ENCODE results near the gene ROR1. TPM values are rescaled to one million over a fixed set of nuclear protein-coding genes. Genes with fewer than 3 reads are reported as not detected.

ROR1 gene
- total RNA-seq, 2 donors from 2014 or later, result 0.09 TPM; not detected in 1

- H3K9me3 Mint-ChIP-seq, result no peaks in the 10 kb centered on the region
- H3K27me3 Mint-ChIP-seq, result peaks cover 21% of the 10 kb centered on the region
- H3K4me3 Mint-ChIP-seq, result no peak overlapping the region
- no peaks in the 10 kb centered on the region for H3K36me3 Mint-ChIP-seq (ENCODE audit: low read depth)
- no peaks in the 10 kb centered on the region for H3K4me1 Mint-ChIP-seq
- no peak for ATAC-seq (replicated peaks)
- H3K27ac Mint-ChIP-seq, result no peak overlapping the region
These were observed 25.7 kb upstream of the ROR1 start for GRCh38 chr1:63748046-63748580.

GRCh38 chr1:63748641-63749040 lies 25.2 kb upstream of the ROR1 start:
- Mint-ChIP-seq H3K36me3 (ENCODE audit: low read depth) (no peaks in the 10 kb centered on the region), H3K27me3 (peaks cover 20% of the 10 kb centered on the region), H3K4me1 (no peaks in the 10 kb centered on the region), H3K4me3 (no peak overlapping the region), H3K27ac (no peak overlapping the region), H3K9me3 (no peaks in the 10 kb centered on the region)
- no peak for ATAC-seq (replicated peaks)

- Mint-ChIP-seq H3K27ac (no peak overlapping the region), H3K27me3 (peaks cover 20% of the 10 kb centered on the region), H3K4me1 (no peaks in the 10 kb centered on the region), H3K4me3 (no peak overlapping the region), H3K36me3 (ENCODE audit: low read depth) (no peaks in the 10 kb centered on the region), H3K9me3 (no peaks in the 10 kb centered on the region)
- no peak for ATAC-seq (replicated peaks)
These were observed 23.1 kb upstream of the ROR1 start for GRCh38 chr1:63750721-63751120.

- H3K36me3 Mint-ChIP-seq (ENCODE audit: low read depth), result no peaks in the 10 kb centered on the region
- H3K27ac Mint-ChIP-seq, result no peak overlapping the region
- H3K4me3 Mint-ChIP-seq, result no peak overlapping the region
- no peaks in the 10 kb centered on the region for H3K4me1 Mint-ChIP-seq
- H3K27me3 Mint-ChIP-seq, result peaks cover 19% of the 10 kb centered on the region
- no peaks in the 10 kb centered on the region for H3K9me3 Mint-ChIP-seq
- ATAC-seq (replicated peaks), result no peak
These were observed 21.6 kb upstream of the ROR1 start for GRCh38 chr1:63752176-63752575.

- H3K27ac Mint-ChIP-seq, result no peak overlapping the region
- no peak overlapping the region for H3K4me3 Mint-ChIP-seq
- H3K36me3 Mint-ChIP-seq (ENCODE audit: low read depth), result no peaks in the 10 kb centered on the region
- no peak for ATAC-seq (replicated peaks)
- peaks cover 15% of the 10 kb centered on the region for H3K27me3 Mint-ChIP-seq
- no peaks in the 10 kb centered on the region for H3K4me1 Mint-ChIP-seq
- H3K9me3 Mint-ChIP-seq, result no peaks in the 10 kb centered on the region
These were observed 20.2 kb upstream of the ROR1 start for GRCh38 chr1:63753591-63753990.

DNA sequence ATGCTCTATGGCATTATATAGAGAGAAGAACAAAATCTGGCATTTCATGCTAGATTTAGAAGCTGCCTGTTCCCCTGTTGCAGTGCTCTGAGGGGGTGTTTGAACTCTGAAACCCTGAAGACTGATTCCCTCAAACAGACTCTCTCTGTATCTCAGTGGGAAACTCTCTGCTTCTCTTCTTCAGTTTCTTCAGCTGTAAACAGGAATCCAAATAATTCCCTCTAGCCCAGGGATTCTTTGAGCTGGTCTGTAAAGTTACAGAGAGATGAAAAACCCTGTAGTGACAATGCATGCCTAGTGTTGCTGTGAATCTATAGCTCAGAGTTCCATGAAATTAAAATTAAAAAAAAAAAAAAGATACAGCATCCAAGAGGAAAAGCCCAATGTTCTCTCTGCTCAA lies 17.0 kb upstream of the ROR1 start:
- Mint-ChIP-seq H3K36me3 (ENCODE audit: low read depth) (no peaks in the 10 kb centered on the region), H3K9me3 (no peaks in the 10 kb centered on the region), H3K4me3 (no peak overlapping the region), H3K4me1 (no peaks in the 10 kb centered on the region), H3K27me3 (peaks cover 8% of the 10 kb centered on the region), H3K27ac (no peak overlapping the region)
- ATAC-seq (replicated peaks), result no peak

- ATAC-seq (replicated peaks), result no peak
- H3K36me3 Mint-ChIP-seq (ENCODE audit: low read depth), result no peaks in the 10 kb centered on the region
- H3K4me3 Mint-ChIP-seq, result no peak overlapping the region
- H3K4me1 Mint-ChIP-seq, result no peaks in the 10 kb centered on the region
- no peaks in the 10 kb centered on the region for H3K9me3 Mint-ChIP-seq
- H3K27me3 Mint-ChIP-seq, result peaks cover 8% of the 10 kb centered on the region
- no peak overlapping the region for H3K27ac Mint-ChIP-seq
These were observed 16.5 kb upstream of the ROR1 start for GRCh38 chr1:63757334-63757733.

DNA sequence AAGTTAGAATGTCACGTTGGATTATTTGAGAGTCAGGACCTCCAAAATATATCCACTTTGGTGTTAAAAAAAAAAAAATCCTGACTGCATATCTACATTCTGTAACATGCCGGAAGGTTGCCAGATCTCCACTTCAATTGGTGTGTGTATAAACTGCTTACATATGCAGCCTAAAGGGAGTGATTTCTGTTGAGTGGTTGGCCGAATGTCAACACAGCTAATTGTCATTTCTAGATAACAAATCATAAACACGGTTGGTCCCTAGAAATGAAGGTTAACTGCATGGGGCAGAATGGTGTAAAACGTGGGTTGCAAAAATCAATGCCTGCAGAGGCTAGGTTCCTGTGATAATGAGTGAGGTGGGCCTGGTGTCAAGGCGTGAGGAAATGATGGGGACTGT lies 15.0 kb upstream of the ROR1 start:
- Mint-ChIP-seq H3K4me3 (no peak overlapping the region), H3K27ac (no peak overlapping the region), H3K9me3 (peaks cover 3% of the 10 kb centered on the region), H3K27me3 (peaks cover 11% of the 10 kb centered on the region), H3K4me1 (no peaks in the 10 kb centered on the region), H3K36me3 (ENCODE audit: low read depth) (no peaks in the 10 kb centered on the region)
- no peak for ATAC-seq (replicated peaks)

- no peak for ATAC-seq (replicated peaks)
- no peaks in the 10 kb centered on the region for H3K4me1 Mint-ChIP-seq
- H3K4me3 Mint-ChIP-seq, result no peak overlapping the region
- no peak overlapping the region for H3K27ac Mint-ChIP-seq
- H3K36me3 Mint-ChIP-seq (ENCODE audit: low read depth), result no peaks in the 10 kb centered on the region
- peaks cover 3% of the 10 kb centered on the region for H3K9me3 Mint-ChIP-seq
- H3K27me3 Mint-ChIP-seq, result peaks cover 18% of the 10 kb centered on the region
These were observed 14.0 kb upstream of the ROR1 start for GRCh38 chr1:63759778-63760177.

DNA sequence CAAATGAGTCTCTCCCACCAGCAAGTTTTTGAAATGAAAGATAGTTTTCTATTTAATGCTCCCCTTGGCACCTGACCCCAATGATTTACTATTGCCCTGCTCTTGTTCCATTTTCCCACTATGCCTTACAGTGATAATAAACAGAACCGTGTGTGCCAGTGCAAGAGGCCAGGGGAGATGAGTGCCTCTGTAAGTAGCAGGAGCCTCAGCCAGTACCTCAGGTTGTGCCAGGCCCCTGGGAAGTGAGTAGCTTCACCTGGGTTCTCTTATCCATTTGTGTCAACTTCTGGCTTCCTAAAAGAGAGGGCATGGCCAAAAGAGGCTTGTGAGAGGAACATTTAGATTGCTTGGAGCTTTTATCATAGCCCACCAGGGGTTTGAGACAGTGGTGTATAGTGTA lies 3.4 kb upstream of the ROR1 start:
- ATAC-seq (replicated peaks), result no peak
- H3K36me3 Mint-ChIP-seq (ENCODE audit: low read depth), result peaks cover 6% of the 10 kb centered on the region
- H3K27ac Mint-ChIP-seq, result no peak overlapping the region
- H3K4me1 Mint-ChIP-seq, result peaks cover 6% of the 10 kb centered on the region
- H3K9me3 Mint-ChIP-seq, result no peaks in the 10 kb centered on the region
- H3K4me3 Mint-ChIP-seq, result no peak overlapping the region
- peaks cover 36% of the 10 kb centered on the region for H3K27me3 Mint-ChIP-seq

DNA sequence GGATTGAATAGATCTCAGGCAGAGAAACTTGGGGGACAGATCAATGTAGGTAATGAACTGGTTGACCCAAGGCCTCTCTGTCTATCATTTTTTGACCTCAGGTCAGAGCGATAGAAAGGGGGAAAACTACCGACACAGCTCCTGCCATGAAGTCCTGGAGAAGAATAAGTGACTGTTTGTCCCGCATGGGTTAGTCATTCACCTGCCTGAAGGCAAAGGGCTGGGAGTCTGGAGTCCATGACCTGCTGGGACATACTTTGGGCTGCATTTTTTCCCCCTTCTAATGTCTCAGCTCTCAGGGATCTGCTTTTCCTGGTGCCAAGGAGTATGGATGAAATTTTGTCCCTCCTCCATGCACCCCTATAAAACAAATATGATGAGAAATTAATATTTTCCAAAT lies 1.6 kb upstream of the ROR1 start:
- ATAC-seq (replicated peaks), result no peak
- no peak overlapping the region for H3K27ac Mint-ChIP-seq
- H3K9me3 Mint-ChIP-seq, result no peaks in the 10 kb centered on the region
- H3K4me3 Mint-ChIP-seq, result no peak overlapping the region
- H3K27me3 Mint-ChIP-seq, result peaks cover 51% of the 10 kb centered on the region
- peaks cover 6% of the 10 kb centered on the region for H3K36me3 Mint-ChIP-seq (ENCODE audit: low read depth)
- peaks cover 6% of the 10 kb centered on the region for H3K4me1 Mint-ChIP-seq

DNA sequence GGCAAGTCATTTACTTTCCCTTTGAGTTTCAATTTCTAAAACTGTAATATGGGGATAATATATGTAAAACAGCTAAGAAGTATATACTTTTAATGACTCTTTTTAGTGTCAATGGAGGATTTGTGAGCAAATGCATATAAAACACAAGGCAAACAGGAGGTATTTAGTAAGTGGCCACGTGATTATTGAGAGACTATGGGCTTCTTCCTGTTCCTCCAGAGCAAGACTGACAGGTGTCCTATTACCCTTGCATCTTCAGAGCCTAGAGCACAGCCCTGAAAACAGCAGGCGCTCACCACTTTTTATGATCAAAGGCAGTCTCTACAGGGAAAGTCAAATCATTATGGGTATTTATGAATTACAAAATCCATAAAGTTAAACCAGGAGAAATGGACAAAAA lies 941 bp upstream of the ROR1 start:
- H3K4me3 Mint-ChIP-seq, result peak overlapping the region; percentile 59
- no peaks in the 10 kb centered on the region for H3K9me3 Mint-ChIP-seq
- H3K4me1 Mint-ChIP-seq, result peaks cover 6% of the 10 kb centered on the region
- ATAC-seq (replicated peaks), result no peak
- no peak overlapping the region for H3K27ac Mint-ChIP-seq
- peaks cover 6% of the 10 kb centered on the region for H3K36me3 Mint-ChIP-seq (ENCODE audit: low read depth)
- H3K27me3 Mint-ChIP-seq, result peaks cover 58% of the 10 kb centered on the region

GRCh38 chr1:63773496-63773814 lies 362 bp upstream of the ROR1 start:
- H3K27ac Mint-ChIP-seq, result no peak overlapping the region
- peaks cover 6% of the 10 kb centered on the region for H3K4me1 Mint-ChIP-seq
- H3K36me3 Mint-ChIP-seq (ENCODE audit: low read depth), result peaks cover 6% of the 10 kb centered on the region
- ATAC-seq (replicated peaks), result no peak
- peak overlapping the region; percentile 59 for H3K4me3 Mint-ChIP-seq
- H3K27me3 Mint-ChIP-seq, result peaks cover 60% of the 10 kb centered on the region
- no peaks in the 10 kb centered on the region for H3K9me3 Mint-ChIP-seq

DNA sequence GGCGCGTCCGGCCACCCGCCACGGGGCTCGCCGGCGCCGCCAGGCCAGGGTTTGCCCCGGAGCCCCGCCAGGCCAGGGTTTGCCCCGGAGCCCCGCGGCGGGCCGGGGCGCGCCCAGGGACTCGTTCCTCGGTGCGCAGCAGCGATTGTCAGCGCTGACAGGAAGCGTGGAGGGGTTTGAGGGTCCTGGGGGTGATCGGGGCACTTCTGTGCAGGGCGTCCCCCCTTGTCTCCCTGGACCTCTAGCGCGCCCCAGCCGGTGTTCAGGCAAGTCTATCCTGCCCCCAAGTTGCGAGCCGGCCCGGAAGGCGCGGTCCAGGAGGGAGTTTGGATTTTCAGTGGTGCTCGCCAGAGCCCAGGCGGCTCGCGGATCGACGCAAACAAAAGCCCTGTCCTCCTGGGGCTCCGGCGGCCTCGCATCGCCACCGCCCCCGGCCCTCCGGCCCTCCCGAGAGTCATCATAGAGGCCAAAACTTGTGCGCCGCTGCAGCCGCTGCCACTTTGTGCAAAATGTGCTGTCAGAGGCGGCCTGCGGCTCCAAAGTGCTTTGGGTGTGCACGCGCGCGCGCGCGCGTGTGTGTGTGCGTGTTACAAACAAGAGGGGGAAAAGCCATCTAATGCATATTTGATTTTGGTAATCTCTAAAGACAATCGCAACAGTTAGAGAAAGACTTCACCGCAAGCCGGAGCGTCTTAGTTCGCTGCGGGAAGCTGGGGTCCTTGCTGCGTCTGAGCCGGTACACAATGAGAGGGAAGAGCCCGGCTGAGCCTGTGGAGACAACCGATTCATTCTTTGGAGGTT lies 1.0 kb downstream of the ROR1 start:
- peak; percentile 13 for ATAC-seq (replicated peaks)
- peaks cover 69% of the 10 kb centered on the region for H3K27me3 Mint-ChIP-seq
- H3K27ac Mint-ChIP-seq, result no peak overlapping the region
- H3K4me1 Mint-ChIP-seq, result peaks cover 6% of the 10 kb centered on the region
- peak overlapping the region; percentile 56 for H3K4me3 Mint-ChIP-seq
- no peaks in the 10 kb centered on the region for H3K9me3 Mint-ChIP-seq
- peaks cover 6% of the 10 kb centered on the region for H3K36me3 Mint-ChIP-seq (ENCODE audit: low read depth)

GRCh38 chr1:63775418-63776127 lies 1.8 kb downstream of the ROR1 start:
- H3K9me3 Mint-ChIP-seq, result no peaks in the 10 kb centered on the region
- peaks cover 75% of the 10 kb centered on the region for H3K27me3 Mint-ChIP-seq
- peak overlapping the region; percentile 56 for H3K4me3 Mint-ChIP-seq
- ATAC-seq (replicated peaks), result no peak
- H3K36me3 Mint-ChIP-seq (ENCODE audit: low read depth), result peaks cover 6% of the 10 kb centered on the region
- H3K27ac Mint-ChIP-seq, result no peak overlapping the region
- peaks cover 6% of the 10 kb centered on the region for H3K4me1 Mint-ChIP-seq
